GM12865 (cell line): ENCODE results near the gene TIMM17B.

ENCODE experiments used
- DNase-seq: peaks from one replicate; pipeline ENCODE4 v3.0.0; 2010; ENCODE audit warnings: low read depth
- H3K4me3 ChIP-seq: 2 replicates; pipeline ENCODE4 v1.5.1; 2011; ENCODE audit warnings: mild to moderate bottlenecking, low read depth, low read length, control low read depth
- TF ChIP-seq, protein P1 (sequence below): IDR thresholded peaks from 2 replicates; pipeline ENCODE4 v1.5.1; 2011; ENCODE audit warnings: low read length, control low read depth, low read depth, inconsistent platforms; ENCODE audit not compliant: insufficient read depth; ENCODE audit errors: missing control alignments

The TIMM17B gene

GRCh38 chrX:48918643-48919340, 21.2 kb upstream of the TIMM17B start, which contains the start of gene PIM2:
Gene PIM2 (minus strand): TSS chrX:48919024. CDS start chrX:48918834, 190 bp downstream.
- DNase-seq = peak; percentile 97
- H3K4me3 ChIP-seq = peak within 1 kb of the TSS; percentile 89
- TF ChIP-seq, protein P1, sequence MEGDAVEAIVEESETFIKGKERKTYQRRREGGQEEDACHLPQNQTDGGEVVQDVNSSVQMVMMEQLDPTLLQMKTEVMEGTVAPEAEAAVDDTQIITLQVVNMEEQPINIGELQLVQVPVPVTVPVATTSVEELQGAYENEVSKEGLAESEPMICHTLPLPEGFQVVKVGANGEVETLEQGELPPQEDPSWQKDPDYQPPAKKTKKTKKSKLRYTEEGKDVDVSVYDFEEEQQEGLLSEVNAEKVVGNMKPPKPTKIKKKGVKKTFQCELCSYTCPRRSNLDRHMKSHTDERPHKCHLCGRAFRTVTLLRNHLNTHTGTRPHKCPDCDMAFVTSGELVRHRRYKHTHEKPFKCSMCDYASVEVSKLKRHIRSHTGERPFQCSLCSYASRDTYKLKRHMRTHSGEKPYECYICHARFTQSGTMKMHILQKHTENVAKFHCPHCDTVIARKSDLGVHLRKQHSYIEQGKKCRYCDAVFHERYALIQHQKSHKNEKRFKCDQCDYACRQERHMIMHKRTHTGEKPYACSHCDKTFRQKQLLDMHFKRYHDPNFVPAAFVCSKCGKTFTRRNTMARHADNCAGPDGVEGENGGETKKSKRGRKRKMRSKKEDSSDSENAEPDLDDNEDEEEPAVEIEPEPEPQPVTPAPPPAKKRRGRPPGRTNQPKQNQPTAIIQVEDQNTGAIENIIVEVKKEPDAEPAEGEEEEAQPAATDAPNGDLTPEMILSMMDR = no peak

DNA sequence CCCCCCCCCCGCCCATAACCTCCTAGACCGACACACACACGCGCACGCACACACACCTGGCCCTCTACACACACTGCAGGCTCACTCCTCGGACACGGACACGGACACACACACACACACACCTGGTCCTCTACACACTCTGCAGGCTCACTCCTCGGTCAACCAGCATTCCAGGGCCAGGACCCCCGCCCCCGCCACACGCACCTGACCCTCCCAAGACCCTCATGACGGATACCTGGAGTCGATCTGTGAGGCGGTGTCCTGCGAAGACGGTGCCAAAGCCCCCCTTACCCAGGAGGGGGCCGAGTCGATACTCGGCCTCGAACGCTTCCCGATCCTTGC, 20.7 kb upstream of the TIMM17B start:
- peak; percentile 10 for DNase-seq
- TF ChIP-seq, protein P1 = no peak
- H3K4me3 ChIP-seq = peak overlapping the region; percentile 89

DNA sequence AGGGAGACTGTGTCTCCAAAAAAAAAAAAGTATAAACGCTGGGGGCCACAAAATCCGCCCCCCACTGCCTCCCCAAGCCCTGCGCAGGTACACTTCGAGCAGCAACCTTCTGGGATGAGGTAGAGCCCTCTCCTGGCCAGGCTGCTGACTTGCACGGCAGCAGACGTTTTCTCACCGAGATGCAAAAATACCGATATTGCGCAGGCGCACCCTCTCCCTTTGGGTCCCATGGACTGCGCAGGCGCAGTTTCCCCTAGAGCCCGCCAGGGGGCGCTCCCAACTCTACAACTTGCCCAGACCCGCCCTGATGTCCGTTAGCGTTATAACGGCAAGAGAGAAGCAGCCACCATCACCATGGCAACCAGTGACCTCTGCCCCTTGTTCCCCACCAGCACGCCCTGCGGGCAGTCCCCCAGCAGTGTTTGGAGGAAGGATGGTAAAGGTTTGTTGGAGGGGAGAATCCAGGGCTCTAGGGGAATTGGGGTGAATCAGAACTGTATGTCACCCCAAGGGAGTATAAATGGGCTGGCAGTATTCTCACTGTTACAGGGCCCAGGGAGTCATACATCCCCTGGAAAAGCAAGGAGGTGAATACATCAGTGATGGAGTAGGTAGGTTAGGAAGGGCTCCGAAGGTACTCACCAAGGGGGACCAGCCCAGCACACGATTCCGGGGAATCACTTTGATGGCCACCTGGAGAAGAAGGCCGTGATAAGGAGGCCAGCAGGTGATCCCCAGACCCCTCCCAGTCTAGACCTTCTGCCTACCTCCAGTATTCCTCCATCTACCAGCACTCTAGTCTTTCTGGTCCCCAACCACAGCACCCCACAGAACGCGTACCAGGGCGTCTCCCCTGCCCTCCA, 19.8 kb upstream of the TIMM17B start:
- H3K4me3 ChIP-seq = peak overlapping the region; percentile 89
- peak; percentile 92 for DNase-seq
- TF ChIP-seq, protein P1 = peak; percentile 76

DNA sequence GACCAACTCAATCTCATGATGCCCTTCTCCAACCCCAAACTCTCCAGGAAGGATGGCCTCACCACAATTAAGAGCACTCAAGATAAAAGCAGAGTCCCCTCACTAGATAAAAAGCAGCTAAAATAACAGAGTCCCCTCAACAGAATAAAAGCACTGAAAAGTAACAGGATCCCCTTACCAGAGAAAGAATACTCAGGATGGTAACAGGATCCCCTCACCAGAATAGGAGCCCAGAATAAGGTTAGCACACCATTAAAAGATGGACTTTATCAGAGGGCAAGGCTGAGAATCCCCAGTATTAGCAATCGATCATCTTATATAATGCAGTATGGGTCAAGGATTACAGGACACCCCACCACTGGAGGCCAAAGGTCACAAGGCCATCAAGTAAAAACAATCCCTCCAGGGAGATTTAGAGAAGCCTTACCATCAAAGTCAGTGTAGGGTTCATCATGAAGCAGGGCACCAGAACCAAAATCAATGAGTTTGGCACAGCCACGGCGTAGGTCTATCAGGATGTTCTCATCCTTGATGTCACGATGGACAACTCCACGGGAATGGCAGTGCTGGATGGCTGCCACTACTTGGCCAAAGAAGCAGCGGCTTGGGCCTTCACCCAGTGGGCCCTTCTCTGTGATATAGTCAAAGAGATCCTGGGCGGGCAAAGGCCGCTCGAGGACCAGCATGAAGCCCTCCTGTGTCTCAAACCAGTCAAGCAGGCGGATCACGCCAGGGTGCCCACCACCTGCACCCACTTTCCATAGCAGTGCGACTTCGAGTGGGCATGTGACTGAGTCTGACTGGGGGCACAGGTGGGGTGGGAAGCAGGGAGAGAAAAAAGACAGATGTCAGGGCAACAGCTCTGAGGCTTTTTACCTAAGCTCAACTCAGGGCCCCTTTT, 17.3 kb upstream of the TIMM17B start:
- TF ChIP-seq, protein P1 = no peak
- peak overlapping the region; percentile 89 for H3K4me3 ChIP-seq

DNA sequence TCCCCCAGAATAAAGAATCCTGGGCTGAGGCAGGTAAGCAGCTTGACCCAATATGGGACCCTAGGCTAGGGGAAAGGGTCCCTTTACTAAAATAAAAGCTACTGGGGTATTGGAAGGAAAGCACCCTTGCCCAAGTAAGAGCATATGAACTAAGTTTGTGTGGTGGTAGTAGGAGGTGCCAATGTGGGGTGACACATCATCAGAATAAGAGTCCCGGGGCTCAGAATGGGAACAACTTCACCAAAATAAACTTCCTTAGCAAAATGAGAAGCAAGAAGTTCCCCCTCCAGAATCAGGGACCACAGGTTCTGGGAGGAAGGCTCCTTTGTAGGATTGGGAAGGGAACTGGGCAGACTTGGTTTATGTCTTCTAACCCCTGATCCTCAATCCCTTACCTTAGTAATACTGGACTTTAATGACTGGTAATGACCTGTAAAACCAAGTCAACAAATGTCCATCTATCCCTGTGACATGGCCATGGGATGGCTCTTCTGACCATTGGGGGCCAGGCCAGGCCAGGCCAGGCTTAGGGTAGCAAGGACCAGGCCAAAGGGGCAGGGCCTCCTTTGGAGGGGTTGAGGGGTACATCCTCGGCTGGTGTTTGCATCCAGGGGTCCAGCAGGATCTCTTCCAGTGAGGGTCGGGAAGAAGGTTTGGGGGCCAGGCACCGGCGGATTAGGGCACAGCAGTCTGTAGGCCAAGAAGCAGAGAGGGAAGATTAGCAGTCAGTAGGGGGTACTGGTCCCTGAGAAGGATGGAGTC, 16.2 kb upstream of the TIMM17B start:
- DNase-seq = no peak
- peak overlapping the region; percentile 89 for H3K4me3 ChIP-seq
- TF ChIP-seq, protein P1 = no peak

More for the DNA sequence above, 17.3 kb upstream of the TIMM17B start:
- DNase-seq = no peak
